GM23248 (cell line): ENCODE measurements around the gene HOXC9. TPM values are rescaled to one million over a fixed set of nuclear protein-coding genes. Genes with fewer than 3 reads are reported as not detected.
A peak's percentile ranks its signal among the peaks of the same experiment; 100 is the strongest.

Source experiments
- DNase-seq: peaks from one replicate; pipeline ENCODE4 v3.0.0-alpha.2; 2015
- H2AFZ ChIP-seq: fragments of 200-600 bp; sonication (generic); 2 replicates; pipeline ENCODE4 v1.6.1; 2016; ENCODE audit warnings: antibody characterized with exemption
- H3F3A ChIP-seq: fragments of 200-600 bp; sonication (generic); 2 replicates; pipeline ENCODE4 v1.6.1; 2016; ENCODE audit warnings: mild to moderate bottlenecking, antibody characterized with exemption, mixed run types; ENCODE audit not compliant: insufficient read depth
- H3K27ac ChIP-seq: fragments of 200-600 bp; sonication (generic); 2 replicates; pipeline ENCODE4 v1.5.1; 2016; ENCODE audit warnings: mild to moderate bottlenecking
- H3K27me3 ChIP-seq: fragments of 200-600 bp; sonication (generic); replicated peaks from 2 replicates; pipeline ENCODE4 v1.6.1; 2016; ENCODE audit warnings: mild to moderate bottlenecking; ENCODE audit not compliant: insufficient read depth
- H3K36me3 ChIP-seq: fragments of 200-600 bp; sonication (generic); 2 replicates; pipeline ENCODE4 v1.6.1; 2016; ENCODE audit warnings: low read depth, mild to moderate bottlenecking
- H3K4me1 ChIP-seq: fragments of 200-600 bp; sonication (generic); 2 replicates; pipeline ENCODE4 v1.6.1; 2016; ENCODE audit warnings: mild to moderate bottlenecking; ENCODE audit not compliant: insufficient read depth
- H3K4me2 ChIP-seq: fragments of 200-600 bp; sonication (generic); one replicate; pipeline ENCODE4 v1.6.1; 2016; ENCODE audit warnings: mild to moderate bottlenecking; ENCODE audit not compliant: unreplicated experiment
- H3K4me3 ChIP-seq: fragments of 200-600 bp; sonication (generic); 2 replicates; pipeline ENCODE4 v1.5.1; 2016; ENCODE audit warnings: mild to moderate bottlenecking
- H3K79me2 ChIP-seq: fragments of 200-600 bp; sonication (generic); 2 replicates; pipeline ENCODE4 v1.6.1; 2016; ENCODE audit warnings: mild to moderate bottlenecking; ENCODE audit not compliant: insufficient read depth
- H3K9ac ChIP-seq: fragments of 200-600 bp; sonication (generic); 2 replicates; pipeline ENCODE4 v1.6.1; 2016; ENCODE audit warnings: mild to moderate bottlenecking
- H3K9me2 ChIP-seq: fragments of 200-600 bp; sonication (generic); 2 replicates; pipeline ENCODE4 v1.6.1; 2016; ENCODE audit warnings: mixed run types, mild to moderate bottlenecking, moderate library complexity; ENCODE audit not compliant: insufficient read depth
- H3K9me3 ChIP-seq: fragments of 200-600 bp; sonication (generic); one replicate; pipeline ENCODE4 v1.6.1; 2017; ENCODE audit warnings: low read depth
- H4K20me1 ChIP-seq: fragments of 200-600 bp; sonication (generic); 2 replicates; pipeline ENCODE4 v1.6.0; 2016; ENCODE audit not compliant: insufficient read depth
- EZH2 ChIP-seq: fragments of 200-600 bp; sonication (generic); IDR thresholded peaks from 2 replicates; pipeline ENCODE4 v1.6.1; 2018; ENCODE audit warnings: antibody characterized with exemption, mild to moderate bottlenecking; ENCODE audit not compliant: insufficient read depth, poor library complexity, severe bottlenecking
- EZH2phosphoT487 ChIP-seq: fragments of 200-600 bp; sonication (generic); IDR thresholded peaks from 2 replicates; pipeline ENCODE4 v1.6.1; 2018; ENCODE audit warnings: antibody characterized with exemption, moderate library complexity, mild to moderate bottlenecking, low read depth; ENCODE audit not compliant: insufficient read depth
- WGBS, 2 experiments: methylation state at CpG; one replicate each; pipeline ENCODE4 v1.1.6; 2015 to 2017; ENCODE audit warnings: low lambda C conversion rate in 2 of 2, low coverage in 1 of 2; ENCODE audit errors: missing lambda C conversion rate in 2 of 2; 5-methylcytosine and 5-hydroxymethylcytosine counted together
- in situ Hi-C: fragments of 300-500 bp; cut with MboI; formaldehyde crosslinking; loops from 2 replicates; pipeline ENCODE4 v1.15.0; 2020
- polyA plus RNA-seq: library from polyadenylated mRNA; unstranded; fragments of >200 nt; fragmentation: Nextera tagmentation; extraction: Ambion mirVana; gene quantifications from 2 replicates; pipeline ENCODE4 v1.2.1, GENCODE V29; 2016
- total RNA-seq: library from RNA; depleted of rRNA; stranded (reverse); fragments of >200 nt; shearing (Covaris generic); gene quantifications from 2 replicates; pipeline ENCODE4 v1.2.3, GENCODE V29; 2014

Gene HOXC9
- total and polyA plus RNA-seq, 2 experiments from 2014 or later, result 2.5 to 5.5 TPM

- H3K4me3 ChIP-seq, result no peak overlapping the region
- no peak overlapping the region for H2AFZ ChIP-seq
- peaks cover 73% of the 10 kb centered on the region for H3K27me3 ChIP-seq
- no peak for DNase-seq
- TF ChIP-seq EZH2phosphoT487 (no peak), EZH2 (no peak)
- H3K27ac ChIP-seq, result no peak overlapping the region
- H3F3A ChIP-seq, result no peaks in the 10 kb centered on the region
- H3K9me3 ChIP-seq, result no peaks in the 10 kb centered on the region
- no peak overlapping the region for H3K9ac ChIP-seq
- H3K79me2 ChIP-seq, result no peaks in the 10 kb centered on the region
- H3K4me1 ChIP-seq, result peaks cover 9% of the 10 kb centered on the region
- no peak overlapping the region for H3K4me2 ChIP-seq
- no peaks in the 10 kb centered on the region for H4K20me1 ChIP-seq
- no peaks in the 10 kb centered on the region for H3K36me3 ChIP-seq
- WGBS, 2 experiments, result 57 to 64% methylated on average over 5 to 7 of the region's 7 CpGs
- H3K9me2 ChIP-seq, result no peaks in the 10 kb centered on the region
- in situ Hi-C loops, result no loop called here
These were observed 7.5 kb upstream of the HOXC9 start for GRCh38 chr12:53992377-53992889.

- DNase-seq, result no peak
- Histone ChIP-seq H3K4me2 (no peak overlapping the region), H3K9ac (no peak overlapping the region), H3K27me3 (peaks cover 64% of the 10 kb centered on the region), H2AFZ (no peak overlapping the region), H3K79me2 (no peaks in the 10 kb centered on the region), H3K4me3 (no peak overlapping the region), H3K4me1 (peaks cover 9% of the 10 kb centered on the region), H3K9me3 (no peaks in the 10 kb centered on the region), H4K20me1 (no peaks in the 10 kb centered on the region), H3K27ac (no peak overlapping the region), H3F3A (no peaks in the 10 kb centered on the region), H3K9me2 (no peaks in the 10 kb centered on the region), H3K36me3 (no peaks in the 10 kb centered on the region)
- TF ChIP-seq EZH2, result no peak
- no peak for TF ChIP-seq EZH2phosphoT487
- WGBS, 2 experiments, result 55 to 64% methylated on average over 18 of the region's 18 CpGs
- in situ Hi-C loops, result no loop called here
These were observed 6.6 kb upstream of the HOXC9 start for GRCh38 chr12:53993162-53994008.

GRCh38 chr12:53994009-53994263, 6.0 kb upstream of the HOXC9 start:
- 24 to 25% methylated on average over 19 of the region's 19 CpGs for WGBS, 2 experiments
- Histone ChIP-seq H3K27ac (no peak overlapping the region), H2AFZ (no peak overlapping the region), H3K27me3 (peaks cover 58% of the 10 kb centered on the region), H4K20me1 (no peaks in the 10 kb centered on the region), H3K36me3 (no peaks in the 10 kb centered on the region), H3K4me1 (peaks cover 9% of the 10 kb centered on the region), H3K4me3 (no peak overlapping the region), H3K4me2 (no peak overlapping the region), H3K9ac (no peak overlapping the region), H3K79me2 (no peaks in the 10 kb centered on the region), H3F3A (no peaks in the 10 kb centered on the region), H3K9me2 (no peaks in the 10 kb centered on the region), H3K9me3 (no peaks in the 10 kb centered on the region)
- in situ Hi-C loops, result no loop called here
- TF ChIP-seq EZH2 (no peak), EZH2phosphoT487 (no peak)
- no peak for DNase-seq

- Histone ChIP-seq H3K9ac (peak overlapping the region; percentile 75), H4K20me1 (no peaks in the 10 kb centered on the region), H3K9me3 (no peaks in the 10 kb centered on the region), H3K4me3 (peak overlapping the region; percentile 56), H3K27ac (no peak overlapping the region), H3K79me2 (no peaks in the 10 kb centered on the region), H3K4me1 (peaks cover 9% of the 10 kb centered on the region), H3K36me3 (no peaks in the 10 kb centered on the region), H3K4me2 (peak overlapping the region; percentile 66), H3K9me2 (no peaks in the 10 kb centered on the region), H3K27me3 (peaks cover 53% of the 10 kb centered on the region), H2AFZ (peak overlapping the region; percentile 70), H3F3A (no peaks in the 10 kb centered on the region)
- DNase-seq, result no peak
- 22 to 24% methylated on average over 47 to 58 of the region's 60 CpGs for WGBS, 2 experiments
- in situ Hi-C loops, result no loop called here
- TF ChIP-seq EZH2 (peak; percentile 86), EZH2phosphoT487 (no peak)
These were observed 5.5 kb upstream of the HOXC9 start for GRCh38 chr12:53994264-53995001.
